DND-41 (cell line): ENCODE measurements around the gene TIMMDC1.

ENCODE experiments used
- ATAC-seq: fragments of 200-7000 bp; cut with Tn5 transposase; 3 replicates; pipeline ENCODE4 v1.9.1; 2021; ENCODE audit warnings: low read depth; ENCODE audit not compliant: insufficient read depth
- DNase-seq: peaks from one replicate; pipeline ENCODE4 v3.0.0-alpha.2; 2020
- H2AFZ ChIP-seq: 2 replicates; pipeline ENCODE4 v1.6.0; 2012; ENCODE audit warnings: low read depth, low read length
- H3K27ac ChIP-seq: 2 replicates; pipeline ENCODE4 v1.5.1; 2012; ENCODE audit warnings: low read length, inconsistent platforms
- H3K27me3 ChIP-seq: fragments of 200-600 bp; sonication (generic); 2 replicates; pipeline ENCODE4 v1.6.0; 2012; ENCODE audit warnings: low read length, mild to moderate bottlenecking, inconsistent platforms; ENCODE audit not compliant: insufficient read depth, poor library complexity
- H3K36me3 ChIP-seq: 2 replicates; pipeline ENCODE4 v1.5.1; 2012; ENCODE audit warnings: low read length, inconsistent platforms; ENCODE audit not compliant: insufficient read depth
- H3K4me1 ChIP-seq: 2 replicates; pipeline ENCODE4 v1.5.1; 2012; ENCODE audit warnings: mild to moderate bottlenecking, low read length; ENCODE audit not compliant: insufficient read depth
- H3K4me2 ChIP-seq: 2 replicates; pipeline ENCODE4 v1.6.0; 2012; ENCODE audit warnings: mild to moderate bottlenecking, moderate library complexity, low read length, inconsistent platforms; ENCODE audit not compliant: insufficient read depth
- H3K4me3 ChIP-seq, 2 experiments: fragments of 200-600 bp in 1 of 2; shearing (Covaris generic) in 1 of 2; 2 replicates each; pipeline ENCODE4 v1.5.1; 2012 to 2016; ENCODE audit warnings: inconsistent platforms in 2 of 2, low read length in 2 of 2, mild to moderate bottlenecking in 2 of 2, low read depth in 1 of 2, moderate library complexity in 1 of 2
- H3K79me2 ChIP-seq: 2 replicates; pipeline ENCODE4 v1.6.0; 2012; ENCODE audit warnings: low read length, inconsistent platforms; ENCODE audit not compliant: insufficient read depth
- H3K9ac ChIP-seq: 2 replicates; pipeline ENCODE4 v1.6.0; 2012; ENCODE audit warnings: low read depth, mild to moderate bottlenecking, inconsistent platforms, low read length, moderate library complexity
- H3K9me3 ChIP-seq: 2 replicates; pipeline ENCODE4 v1.5.1; 2012; ENCODE audit warnings: low read length, moderate library complexity, mild to moderate bottlenecking, inconsistent platforms; ENCODE audit not compliant: insufficient read depth, severe bottlenecking
- H4K20me1 ChIP-seq: 2 replicates; pipeline ENCODE4 v1.6.0; 2012; ENCODE audit warnings: low read length; ENCODE audit not compliant: insufficient read depth
- EZH2 ChIP-seq: IDR thresholded peaks from 3 replicates; pipeline ENCODE4 v1.6.1; 2012; ENCODE audit warnings: borderline replicate concordance, low read depth, mild to moderate bottlenecking, moderate library complexity, low read length, inconsistent platforms; ENCODE audit not compliant: severe bottlenecking
- TF ChIP-seq, protein P1 (sequence below): IDR thresholded peaks from 2 replicates; pipeline ENCODE4 v1.5.1; 2012; ENCODE audit warnings: borderline replicate concordance, low read length, moderate library complexity, mild to moderate bottlenecking; ENCODE audit not compliant: poor library complexity, severe bottlenecking; ENCODE audit errors: extremely low read depth

TIMMDC1 gene

DNA sequence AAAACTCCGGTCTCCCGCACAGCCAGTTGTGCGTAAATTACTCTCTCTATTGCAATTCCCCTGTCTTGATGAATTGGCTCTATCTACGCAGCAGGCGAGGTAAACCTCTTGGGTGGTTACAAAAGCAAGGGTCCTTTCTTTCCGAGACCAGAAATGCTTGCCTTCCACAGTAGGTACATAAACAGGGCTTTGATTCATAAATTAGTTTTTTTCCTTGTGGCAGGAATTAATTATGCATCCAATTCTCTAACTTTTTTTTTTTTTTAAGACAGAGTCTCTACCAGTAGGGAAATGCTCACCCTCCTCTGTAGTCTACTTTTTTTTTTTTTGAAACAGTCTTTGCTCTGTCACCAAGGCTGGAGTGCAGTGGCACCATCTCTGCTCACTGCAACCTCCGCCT, 44.8 kb downstream of the TIMMDC1 start:
- Histone ChIP-seq H3K4me2 (no peak overlapping the region), H4K20me1 (no peaks in the 10 kb centered on the region), H3K9ac (no peak overlapping the region), H3K36me3 (no peaks in the 10 kb centered on the region), H3K79me2 (no peaks in the 10 kb centered on the region), H3K9me3 (no peaks in the 10 kb centered on the region), H2AFZ (no peak overlapping the region), H3K27ac (no peak overlapping the region), H3K27me3 (no peaks in the 10 kb centered on the region), H3K4me1 (no peaks in the 10 kb centered on the region), H3K4me3 (no peak overlapping the region)
- ATAC-seq (no peak), DNase-seq (no peak)
- no peak for TF ChIP-seq EZH2
- TF ChIP-seq, protein P1, sequence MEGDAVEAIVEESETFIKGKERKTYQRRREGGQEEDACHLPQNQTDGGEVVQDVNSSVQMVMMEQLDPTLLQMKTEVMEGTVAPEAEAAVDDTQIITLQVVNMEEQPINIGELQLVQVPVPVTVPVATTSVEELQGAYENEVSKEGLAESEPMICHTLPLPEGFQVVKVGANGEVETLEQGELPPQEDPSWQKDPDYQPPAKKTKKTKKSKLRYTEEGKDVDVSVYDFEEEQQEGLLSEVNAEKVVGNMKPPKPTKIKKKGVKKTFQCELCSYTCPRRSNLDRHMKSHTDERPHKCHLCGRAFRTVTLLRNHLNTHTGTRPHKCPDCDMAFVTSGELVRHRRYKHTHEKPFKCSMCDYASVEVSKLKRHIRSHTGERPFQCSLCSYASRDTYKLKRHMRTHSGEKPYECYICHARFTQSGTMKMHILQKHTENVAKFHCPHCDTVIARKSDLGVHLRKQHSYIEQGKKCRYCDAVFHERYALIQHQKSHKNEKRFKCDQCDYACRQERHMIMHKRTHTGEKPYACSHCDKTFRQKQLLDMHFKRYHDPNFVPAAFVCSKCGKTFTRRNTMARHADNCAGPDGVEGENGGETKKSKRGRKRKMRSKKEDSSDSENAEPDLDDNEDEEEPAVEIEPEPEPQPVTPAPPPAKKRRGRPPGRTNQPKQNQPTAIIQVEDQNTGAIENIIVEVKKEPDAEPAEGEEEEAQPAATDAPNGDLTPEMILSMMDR: no peak

DNA sequence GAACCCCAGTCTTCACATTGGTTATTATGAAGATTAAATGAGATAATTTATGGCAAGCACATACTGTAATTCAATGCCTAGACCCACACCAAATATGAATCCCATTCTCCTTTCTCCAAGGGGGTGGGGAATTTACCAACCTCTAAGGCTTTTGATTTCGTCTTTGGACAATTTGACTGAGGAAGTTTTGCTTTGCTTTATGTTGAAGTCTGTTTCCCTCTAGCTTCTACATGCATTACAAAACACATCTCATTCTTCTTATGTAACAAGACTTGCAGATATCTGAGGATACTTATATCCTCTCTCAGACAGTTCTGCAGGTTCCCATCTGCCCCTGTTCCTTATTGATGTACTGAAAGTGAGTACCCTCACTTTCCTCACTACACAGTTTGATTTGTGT, 48.9 kb downstream of the TIMMDC1 start:
- Histone ChIP-seq H3K9me3 (no peaks in the 10 kb centered on the region), H4K20me1 (no peaks in the 10 kb centered on the region), H2AFZ (no peak overlapping the region), H3K4me1 (no peaks in the 10 kb centered on the region), H3K36me3 (no peaks in the 10 kb centered on the region), H3K27me3 (no peaks in the 10 kb centered on the region), H3K9ac (no peak overlapping the region), H3K79me2 (no peaks in the 10 kb centered on the region), H3K27ac (no peak overlapping the region), H3K4me3 (no peak overlapping the region), H3K4me2 (no peak overlapping the region)
- DNase-seq (no peak), ATAC-seq (no peak)
- TF ChIP-seq, protein P1: no peak

DNA sequence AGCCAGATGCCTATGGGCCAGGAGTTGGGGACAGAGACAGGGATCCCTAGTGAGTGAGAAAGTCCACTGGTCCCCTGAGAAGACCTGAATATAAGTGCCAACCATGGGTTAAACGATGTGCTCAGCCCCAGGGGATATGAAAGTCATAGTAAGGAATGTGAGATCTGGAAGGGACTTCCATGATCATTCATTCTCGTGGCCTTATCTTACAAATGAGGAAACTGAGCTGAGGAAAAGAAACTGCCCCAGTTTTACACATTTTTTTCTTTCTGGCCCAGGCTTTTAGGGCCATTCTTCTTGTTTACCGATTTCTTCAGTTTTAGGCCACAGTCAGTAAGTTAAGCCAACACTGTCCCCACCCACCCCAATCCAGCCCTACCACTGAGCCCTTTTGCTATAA, 50.0 kb downstream of the TIMMDC1 start:
- Histone ChIP-seq H3K79me2 (no peaks in the 10 kb centered on the region), H3K4me1 (no peaks in the 10 kb centered on the region), H3K36me3 (no peaks in the 10 kb centered on the region), H3K27me3 (no peaks in the 10 kb centered on the region), H3K9ac (no peak overlapping the region), H3K27ac (no peak overlapping the region), H2AFZ (no peak overlapping the region), H3K9me3 (no peaks in the 10 kb centered on the region), H4K20me1 (no peaks in the 10 kb centered on the region), H3K4me2 (no peak overlapping the region), H3K4me3 (no peak overlapping the region)
- DNase-seq (no peak), ATAC-seq (no peak)
- TF ChIP-seq EZH2: no peak
- TF ChIP-seq, protein P1: no peak

DNA sequence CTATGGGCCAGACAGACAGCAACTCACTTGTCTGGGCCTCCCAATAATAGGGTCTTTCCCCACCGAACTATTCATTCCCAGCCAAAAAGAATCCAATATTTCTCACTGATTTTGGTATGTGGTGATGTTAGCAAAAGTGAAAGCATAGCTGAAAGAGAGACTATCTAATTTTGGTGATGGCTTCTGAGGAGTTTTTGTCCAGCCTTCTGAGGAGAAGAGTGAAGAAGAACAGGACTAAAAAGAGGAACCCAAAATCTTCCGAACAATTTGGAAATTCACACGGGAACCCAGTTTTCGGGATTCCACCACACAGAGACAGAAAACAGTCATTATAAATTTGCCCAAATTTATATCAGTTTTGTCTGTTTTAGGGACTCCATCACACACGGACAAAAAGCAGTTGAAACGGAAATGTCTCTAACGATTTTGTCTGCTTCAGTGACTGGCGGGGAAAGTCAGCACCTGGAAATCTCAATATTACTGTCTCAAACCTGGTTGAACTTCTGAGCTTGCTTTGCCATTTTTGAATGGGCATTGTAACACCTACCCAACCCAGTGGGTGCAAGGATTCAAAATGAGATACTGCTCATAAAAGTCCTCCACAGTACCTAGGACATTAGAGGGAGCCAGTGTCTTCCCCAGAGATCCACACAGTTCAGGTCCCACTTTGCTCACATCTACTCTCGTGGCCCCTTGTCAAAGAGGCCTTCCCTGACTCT, 52.0 kb downstream of the TIMMDC1 start:
- H3K4me1 ChIP-seq: no peaks in the 10 kb centered on the region
- no peak for TF ChIP-seq EZH2
- TF ChIP-seq, protein P1: no peak
- no peaks in the 10 kb centered on the region for H3K79me2 ChIP-seq
- DNase-seq: no peak
- no peaks in the 10 kb centered on the region for H3K36me3 ChIP-seq
- no peak overlapping the region for H2AFZ ChIP-seq
- no peak overlapping the region for H3K9ac ChIP-seq
- H3K27ac ChIP-seq: no peak overlapping the region
- H4K20me1 ChIP-seq: no peaks in the 10 kb centered on the region
- no peaks in the 10 kb centered on the region for H3K27me3 ChIP-seq
- ATAC-seq: no peak
- H3K4me3 ChIP-seq: no peak overlapping the region
- no peak overlapping the region for H3K4me2 ChIP-seq
- no peaks in the 10 kb centered on the region for H3K9me3 ChIP-seq
